IPS-18c (cell line): Measurements from ENCODE around the gene TBX10.
"Not testable (repeated sequence)": the region's sequence is repeated elsewhere in the genome, so short reads cannot be mapped to it uniquely, and the experiment has no call there.

ENCODE experiments used
- H3K4me3 ChIP-seq: 2 replicates; pipeline ENCODE4 v1.7.0; 2013; ENCODE audit warnings: low read depth, mild to moderate bottlenecking, low read length, moderate library complexity; ENCODE audit not compliant: insufficient read depth
- H3K9me3 ChIP-seq: one replicate; pipeline ENCODE4 v1.6.1; 2013; ENCODE audit warnings: mild to moderate bottlenecking, low read length, moderate library complexity; ENCODE audit not compliant: control insufficient read depth, insufficient read depth

TBX10 gene

DNA sequence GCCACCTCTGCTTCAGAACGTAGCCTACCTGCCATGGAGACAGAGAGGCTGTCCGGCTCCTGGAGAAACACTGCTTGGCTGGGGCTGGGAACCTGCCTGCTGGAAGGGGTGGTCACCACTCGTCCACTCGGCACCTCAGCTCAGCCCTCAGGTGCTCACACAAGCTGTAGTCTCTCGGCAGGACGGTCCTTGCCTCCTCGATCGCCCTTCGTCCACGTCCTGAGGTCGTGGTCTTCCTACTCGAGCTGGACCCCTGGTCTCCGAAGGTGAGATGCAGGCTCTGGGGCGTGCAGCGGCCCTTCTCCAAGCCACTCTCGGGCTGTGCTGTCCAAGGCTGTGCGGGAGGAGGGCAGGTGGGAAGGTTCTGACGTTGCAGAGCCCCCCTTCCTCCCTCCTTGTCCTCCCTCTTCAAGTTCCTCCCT lies at the start of gene TBX10:
Gene TBX10 (minus strand): TSS at position 326 of the 422 bp plus-strand sequence. CDS start 291 bp downstream, at position 35.
- no peak within 1 kb of the TSS for H3K4me3 ChIP-seq
- peaks cover 2% of the 10 kb centered on the region for H3K9me3 ChIP-seq

DNA sequence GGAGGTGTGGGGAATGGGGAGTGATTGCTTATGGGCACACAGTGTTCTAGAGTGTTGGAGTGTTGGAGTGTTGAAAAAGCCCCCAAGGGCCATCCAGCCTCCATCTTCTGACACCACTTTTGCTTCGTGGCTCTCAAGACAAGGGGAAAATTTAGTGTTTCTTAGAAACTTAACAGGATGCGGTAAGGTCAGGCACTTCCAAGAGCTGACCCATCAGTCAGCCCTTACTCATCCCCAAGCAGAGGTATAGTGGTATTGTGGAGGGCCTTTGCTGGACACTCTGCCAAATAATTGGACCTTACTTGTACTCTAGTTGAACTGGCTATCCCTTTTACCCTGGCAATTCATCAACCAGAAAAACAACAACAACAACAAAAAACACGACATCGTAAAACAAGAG lies 49.6 kb upstream of the TBX10 start:
- H3K9me3 ChIP-seq, result no peaks in the 10 kb centered on the region
- no peak overlapping the region for H3K4me3 ChIP-seq

DNA sequence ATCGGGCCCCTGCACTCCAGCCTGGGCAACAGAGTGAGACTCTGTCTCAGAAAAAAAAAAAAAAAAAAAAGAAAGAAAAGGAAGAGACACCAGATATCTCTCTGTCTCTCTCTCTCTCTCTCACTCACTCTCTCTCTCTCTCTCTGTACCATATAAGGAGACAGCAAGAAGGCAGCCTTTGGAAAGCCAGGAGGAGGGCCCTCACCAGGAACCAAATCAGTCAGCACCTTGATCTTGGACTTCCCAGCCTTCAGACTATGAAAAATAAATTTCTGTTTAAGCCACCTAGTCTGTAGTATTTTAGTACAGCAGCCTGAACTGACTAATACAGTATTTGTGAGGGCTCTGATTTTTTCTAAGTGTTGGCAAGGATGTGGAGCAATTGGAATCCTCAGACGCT lies 48.4 kb upstream of the TBX10 start:
- Histone ChIP-seq H3K9me3 (no peaks in the 10 kb centered on the region), H3K4me3 (no peak overlapping the region)

DNA sequence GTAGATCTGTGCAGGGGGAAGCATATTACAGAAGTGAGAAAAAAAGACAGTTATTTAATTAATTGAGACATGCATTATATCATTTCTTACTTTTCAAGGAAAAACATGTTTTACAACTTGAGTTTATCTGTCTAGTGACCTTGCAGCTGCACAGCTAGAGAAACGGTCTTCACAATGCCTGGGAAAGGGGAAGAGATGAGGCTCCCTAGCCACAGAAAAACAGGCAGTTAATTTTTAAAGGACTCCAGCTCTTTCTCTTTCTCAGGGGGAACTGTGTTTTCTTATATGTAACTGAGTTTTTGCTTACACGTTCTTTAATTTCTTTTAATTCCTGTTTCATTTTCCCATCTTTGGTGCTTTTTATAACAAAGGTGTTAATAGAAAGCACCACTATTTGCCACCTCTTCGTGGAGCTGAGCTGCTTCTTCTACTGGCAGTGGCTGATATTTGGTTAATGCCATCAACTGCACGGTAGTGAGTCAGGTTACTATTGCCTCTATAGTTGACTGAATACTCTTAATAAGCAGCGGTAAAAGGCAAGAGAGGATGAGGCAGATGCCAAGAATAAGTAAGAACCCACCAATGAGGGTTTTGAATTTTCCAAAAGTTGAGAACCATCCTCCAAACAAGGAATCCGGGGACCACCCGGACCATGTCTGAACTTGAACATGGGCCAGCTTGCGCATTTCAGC lies 46.2 kb upstream of the TBX10 start:
- H3K4me3 ChIP-seq, H3K9me3 ChIP-seq: not testable (repeated sequence)

GRCh38 chr11:67682126-67683034 lies 42.8 kb upstream of the TBX10 start:
- not testable (repeated sequence) for H3K9me3 ChIP-seq, H3K4me3 ChIP-seq

GRCh38 chr11:67680696-67681470 lies 41.3 kb upstream of the TBX10 start:
- H3K4me3 ChIP-seq, result no peak overlapping the region
- H3K9me3 ChIP-seq, result no peaks in the 10 kb centered on the region

- H3K9me3 ChIP-seq, result no peaks in the 10 kb centered on the region
- no peak overlapping the region for H3K4me3 ChIP-seq
Measured at GRCh38 chr11:67675058-67675747, 35.6 kb upstream of the TBX10 start.

GRCh38 chr11:67674442-67674871 lies 34.9 kb upstream of the TBX10 start, which contains the start of gene ALDH3B2:
ALDH3B2 (minus strand) TSS chr11:67674623; CDS start chr11:67666935, 7,688 bp downstream.
- no peak within 1 kb of the TSS for H3K4me3 ChIP-seq
- H3K9me3 ChIP-seq, result no peaks in the 10 kb centered on the region

- no peaks in the 10 kb centered on the region for H3K9me3 ChIP-seq
- no peak overlapping the region for H3K4me3 ChIP-seq
Measured at GRCh38 chr11:67673902-67674301, 34.3 kb upstream of the TBX10 start.

DNA sequence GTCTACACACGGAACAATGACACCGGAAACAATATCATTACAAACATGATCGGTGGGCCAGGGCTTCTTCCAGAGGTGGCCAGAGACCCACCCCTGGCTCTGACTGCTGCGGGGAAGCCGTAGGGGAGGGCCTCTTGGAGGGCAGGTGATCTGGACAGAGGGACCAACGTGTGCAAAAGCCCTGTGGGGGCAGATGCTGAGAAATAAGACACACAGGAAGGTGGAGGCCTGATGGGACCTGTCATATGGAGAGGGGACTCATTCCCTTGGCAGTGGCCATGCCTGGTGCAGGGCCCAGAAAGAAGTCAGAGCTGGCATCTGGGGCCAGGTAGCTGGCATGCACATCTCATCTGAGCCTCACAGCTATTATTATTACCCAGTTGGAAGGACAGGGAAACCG lies 33.8 kb upstream of the TBX10 start:
- H3K4me3 ChIP-seq, result no peak overlapping the region

GRCh38 chr11:67671211-67671520 lies 31.6 kb upstream of the TBX10 start:
- Histone ChIP-seq H3K9me3 (no peaks in the 10 kb centered on the region), H3K4me3 (no peak overlapping the region)

More for the DNA sequence above, 33.8 kb upstream of the TBX10 start:
- no peaks in the 10 kb centered on the region for H3K9me3 ChIP-seq

GRCh38 chr11:67670316-67671210 lies 31.0 kb upstream of the TBX10 start:
- Histone ChIP-seq H3K4me3 (no peak overlapping the region), H3K9me3 (no peaks in the 10 kb centered on the region)

DNA sequence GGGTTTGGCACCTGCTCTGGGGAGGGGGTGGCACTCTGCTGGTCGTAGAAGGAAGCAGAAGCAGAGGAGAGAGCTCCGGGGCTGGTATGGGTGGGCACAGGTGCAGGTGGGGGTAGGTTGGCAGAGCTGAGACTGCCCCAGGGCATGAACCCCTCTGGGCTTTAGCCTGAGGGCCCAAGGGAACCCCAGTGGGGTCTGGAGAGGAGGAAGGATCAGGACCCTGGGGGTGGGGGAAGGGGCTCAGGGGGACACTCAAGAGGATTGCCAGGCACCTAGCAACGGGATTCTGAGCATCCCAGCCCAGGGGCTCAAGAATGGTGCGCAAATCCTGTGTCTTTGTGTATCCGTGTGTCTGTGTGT lies 28.6 kb upstream of the TBX10 start:
- Histone ChIP-seq H3K4me3 (no peak overlapping the region), H3K9me3 (no peaks in the 10 kb centered on the region)

GRCh38 chr11:67667490-67668191 lies 28.1 kb upstream of the TBX10 start:
- no peaks in the 10 kb centered on the region for H3K9me3 ChIP-seq
- H3K4me3 ChIP-seq, result no peak overlapping the region

DNA sequence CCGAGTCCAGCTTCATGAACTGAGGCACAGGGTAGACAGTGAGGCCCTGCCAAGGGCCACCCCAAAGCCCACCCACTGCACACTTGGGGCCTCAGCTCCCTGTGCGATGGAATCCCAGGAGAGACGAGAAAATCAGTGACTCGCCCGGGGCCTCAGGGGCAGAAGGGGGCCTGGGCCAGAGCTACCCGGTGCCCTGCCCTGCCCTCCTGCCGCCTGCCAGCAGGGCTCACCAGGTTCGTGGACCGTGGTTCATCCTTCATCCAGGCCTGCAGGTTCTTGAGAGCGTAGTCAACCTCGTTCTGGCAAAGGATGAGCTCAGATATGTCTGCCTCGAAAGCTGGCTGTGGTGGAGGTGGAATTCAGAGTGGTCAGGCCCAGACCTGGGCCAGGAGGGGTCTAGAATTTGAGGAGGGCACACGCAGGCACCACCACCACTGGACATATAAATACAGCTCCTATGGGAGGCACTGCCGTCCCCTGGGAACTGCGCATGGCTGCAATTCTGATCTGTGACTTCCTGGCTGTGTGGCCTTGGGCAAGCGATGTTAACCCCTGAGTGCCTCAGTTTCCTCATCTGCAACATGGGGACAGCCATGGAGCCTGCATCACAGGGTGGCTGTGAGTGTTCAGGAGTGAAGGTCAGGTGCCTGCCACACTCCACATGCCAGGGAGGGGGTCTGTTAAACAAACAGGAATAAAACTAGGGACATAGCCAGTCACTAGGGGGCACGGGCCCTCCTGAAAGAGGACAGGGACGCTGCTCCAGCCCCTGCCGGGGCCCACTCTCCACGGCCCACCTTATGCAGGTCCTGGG lies 27.3 kb upstream of the TBX10 start:
- Histone ChIP-seq H3K9me3 (no peaks in the 10 kb centered on the region), H3K4me3 (no peak overlapping the region)
